Skeletal muscle satellite cell (primary cell): ENCODE results near the gene PTRH2.

Experiments used
- H3K27me3 ChIP-seq: 2 replicates; pipeline ENCODE4 v1.7.0; 2013; ENCODE audit warnings: low read length; ENCODE audit not compliant: control insufficient read depth, insufficient read depth
- H3K36me3 ChIP-seq: 2 replicates; pipeline ENCODE4 v1.7.0; 2013; ENCODE audit warnings: mild to moderate bottlenecking, control low read depth, low read length; ENCODE audit not compliant: insufficient read depth
- H3K4me1 ChIP-seq: 2 replicates; pipeline ENCODE4 v1.7.0; 2013; ENCODE audit warnings: low read length; ENCODE audit not compliant: control insufficient read depth, insufficient read depth
- H3K4me2 ChIP-seq: 2 replicates; pipeline ENCODE4 v1.7.0; 2013; ENCODE audit warnings: mild to moderate bottlenecking, low read length
- H3K4me3 ChIP-seq: 2 replicates; pipeline ENCODE4 v1.7.0; 2013; ENCODE audit warnings: low read length
- H3K9ac ChIP-seq: 2 replicates; pipeline ENCODE4 v1.7.0; 2013; ENCODE audit warnings: mild to moderate bottlenecking, low read depth, low read length, moderate library complexity
- H3K9me3 ChIP-seq: replicated peaks from 2 replicates; pipeline ENCODE4 v1.7.0; 2013; ENCODE audit warnings: mild to moderate bottlenecking, control low read depth, low read length

PTRH2 gene

DNA sequence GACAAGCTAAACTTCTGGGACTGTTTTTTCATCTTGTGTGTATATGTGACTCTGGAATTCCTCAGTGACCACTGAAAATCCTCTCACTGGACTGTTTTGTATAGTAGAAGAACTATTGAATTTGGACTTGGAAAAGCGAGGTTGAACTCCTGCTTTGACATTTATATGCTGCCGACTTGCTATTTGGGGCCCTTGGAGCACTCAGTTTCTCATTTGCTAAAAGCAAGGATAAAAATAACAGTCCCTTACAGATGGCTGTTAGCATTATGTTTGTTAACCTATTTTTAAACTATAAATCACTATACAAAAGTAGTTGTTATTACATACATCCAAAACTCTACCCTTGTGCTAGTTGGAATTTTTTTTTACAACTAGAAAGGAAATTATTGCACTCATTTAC lies 9.2 kb upstream of the PTRH2 start:
- Histone ChIP-seq H3K4me1 (no peaks in the 10 kb centered on the region), H3K9me3 (no peaks in the 10 kb centered on the region), H3K36me3 (no peaks in the 10 kb centered on the region), H3K4me2 (no peak overlapping the region), H3K4me3 (no peak overlapping the region), H3K9ac (no peak overlapping the region), H3K27me3 (no peaks in the 10 kb centered on the region)

DNA sequence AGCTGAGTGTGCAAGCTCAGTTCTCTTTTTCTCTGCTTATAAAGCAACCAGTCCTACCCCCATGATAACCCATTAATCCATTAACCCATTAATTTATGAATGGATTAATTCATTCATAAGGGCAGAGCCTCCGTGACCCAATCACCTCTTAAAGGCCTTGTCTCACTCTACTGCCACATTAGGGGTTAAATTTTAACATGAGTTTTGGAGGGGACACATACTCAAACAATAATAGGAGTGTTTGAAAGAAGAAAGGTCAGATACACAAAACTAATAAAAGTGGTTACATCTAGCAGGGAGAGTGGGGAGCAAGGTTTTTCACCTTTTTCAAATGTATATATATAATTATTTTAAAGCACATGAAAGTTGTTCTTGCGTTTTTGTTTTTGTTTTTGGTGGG lies 7.0 kb upstream of the PTRH2 start:
- no peaks in the 10 kb centered on the region for H3K4me1 ChIP-seq
- H3K9ac ChIP-seq = no peak overlapping the region
- no peaks in the 10 kb centered on the region for H3K27me3 ChIP-seq
- H3K4me3 ChIP-seq = no peak overlapping the region
- H3K9me3 ChIP-seq = no peaks in the 10 kb centered on the region
- no peaks in the 10 kb centered on the region for H3K36me3 ChIP-seq
- no peak overlapping the region for H3K4me2 ChIP-seq

DNA sequence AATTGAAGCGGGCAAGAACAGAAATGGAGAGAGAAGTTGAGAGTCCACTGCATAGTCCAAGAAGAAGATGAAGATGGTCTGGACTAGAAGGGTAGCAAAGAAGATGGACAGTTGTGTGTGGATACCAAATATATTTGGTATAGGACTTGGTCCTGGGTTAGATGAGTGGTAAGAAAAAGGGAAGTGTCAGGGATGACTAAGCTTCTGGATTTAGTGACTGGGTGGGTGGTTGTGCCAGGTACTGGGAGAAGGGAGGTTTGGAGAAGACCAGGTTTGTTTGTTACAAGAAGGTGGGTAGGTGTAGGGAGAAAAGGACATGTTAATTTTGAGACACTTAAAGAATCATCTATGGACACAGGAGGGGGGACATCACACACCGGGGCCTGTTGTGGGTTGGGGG lies 5.6 kb upstream of the PTRH2 start:
- no peak overlapping the region for H3K4me2 ChIP-seq
- no peaks in the 10 kb centered on the region for H3K36me3 ChIP-seq
- no peaks in the 10 kb centered on the region for H3K4me1 ChIP-seq
- H3K4me3 ChIP-seq = no peak overlapping the region
- H3K9ac ChIP-seq = no peak overlapping the region
- no peaks in the 10 kb centered on the region for H3K9me3 ChIP-seq
- no peaks in the 10 kb centered on the region for H3K27me3 ChIP-seq

DNA sequence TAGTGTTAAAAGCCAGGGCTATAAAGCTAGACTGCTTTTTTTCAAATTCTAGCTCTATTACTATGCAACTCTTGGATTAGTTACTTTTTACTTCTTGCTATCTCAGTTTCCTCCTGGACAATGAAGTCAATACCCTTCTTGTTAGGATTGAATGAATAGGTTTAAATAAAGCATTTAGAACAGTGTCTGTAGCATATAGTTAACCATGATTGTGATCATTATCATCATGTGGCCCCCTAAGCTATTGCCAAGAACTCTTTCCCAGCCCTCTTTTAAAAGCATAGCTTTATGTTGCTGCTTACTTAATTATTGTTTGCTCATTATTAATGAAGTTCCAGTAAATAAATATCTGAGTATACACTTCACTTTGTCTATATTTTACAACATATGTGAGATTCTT lies 4.7 kb upstream of the PTRH2 start:
- Histone ChIP-seq H3K4me3 (no peak overlapping the region), H3K36me3 (no peaks in the 10 kb centered on the region), H3K4me2 (no peak overlapping the region), H3K4me1 (no peaks in the 10 kb centered on the region), H3K9me3 (no peaks in the 10 kb centered on the region), H3K27me3 (no peaks in the 10 kb centered on the region), H3K9ac (no peak overlapping the region)

DNA sequence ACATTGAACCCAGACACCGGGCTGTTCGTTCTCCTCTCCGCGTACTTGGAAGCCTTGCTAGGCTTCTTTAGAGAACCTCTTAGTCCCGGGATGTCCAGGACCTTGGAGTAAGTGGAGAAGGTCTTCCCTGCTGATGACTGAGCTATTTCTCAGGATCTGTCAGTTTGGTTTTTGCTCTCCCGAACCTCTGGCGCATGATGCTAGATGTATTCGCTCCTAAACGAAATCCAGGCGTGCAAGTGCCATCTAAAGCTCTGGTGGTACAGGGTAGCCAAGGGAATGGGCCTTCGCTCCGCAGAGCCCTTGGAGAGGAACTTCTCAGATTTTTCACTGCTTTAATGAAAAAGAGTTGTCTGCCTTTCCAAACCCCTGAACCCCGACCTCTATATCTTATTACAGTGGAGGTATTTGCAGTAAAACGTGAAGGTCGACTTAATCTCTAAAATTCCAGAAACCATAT lies 771 bp upstream of the PTRH2 start:
- peak overlapping the region; percentile 89 for H3K4me2 ChIP-seq
- H3K4me3 ChIP-seq = peak overlapping the region; percentile 82
- peak overlapping the region; percentile 95 for H3K9ac ChIP-seq
- no peaks in the 10 kb centered on the region for H3K27me3 ChIP-seq
- H3K36me3 ChIP-seq = no peaks in the 10 kb centered on the region
- no peaks in the 10 kb centered on the region for H3K9me3 ChIP-seq
- peaks cover 7% of the 10 kb centered on the region for H3K4me1 ChIP-seq

DNA sequence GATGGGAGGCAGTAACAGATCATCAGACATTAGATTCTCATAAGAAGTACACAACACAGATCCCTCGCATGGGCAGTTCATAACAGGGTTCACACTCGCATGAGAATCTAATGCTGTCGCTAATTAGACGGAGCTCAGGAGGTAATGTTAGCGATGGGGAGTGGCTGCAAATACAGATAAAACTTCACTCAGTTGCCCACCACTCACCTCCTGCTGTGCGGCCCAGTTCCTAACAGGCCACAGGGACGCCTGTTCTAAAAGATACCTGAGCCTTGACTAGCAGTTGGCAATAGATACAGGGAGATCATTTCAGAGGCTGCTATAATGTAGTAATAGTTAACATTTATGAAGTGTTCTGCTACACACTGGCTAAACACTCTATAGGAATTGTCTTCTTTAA lies 4.9 kb downstream of the PTRH2 start:
- H3K9me3 ChIP-seq = no peaks in the 10 kb centered on the region
- no peak overlapping the region for H3K4me3 ChIP-seq
- H3K4me1 ChIP-seq = peaks cover 7% of the 10 kb centered on the region
- H3K9ac ChIP-seq = no peak overlapping the region
- no peak overlapping the region for H3K4me2 ChIP-seq
- H3K27me3 ChIP-seq = no peaks in the 10 kb centered on the region
- peaks cover 39% of the 10 kb centered on the region for H3K36me3 ChIP-seq

DNA sequence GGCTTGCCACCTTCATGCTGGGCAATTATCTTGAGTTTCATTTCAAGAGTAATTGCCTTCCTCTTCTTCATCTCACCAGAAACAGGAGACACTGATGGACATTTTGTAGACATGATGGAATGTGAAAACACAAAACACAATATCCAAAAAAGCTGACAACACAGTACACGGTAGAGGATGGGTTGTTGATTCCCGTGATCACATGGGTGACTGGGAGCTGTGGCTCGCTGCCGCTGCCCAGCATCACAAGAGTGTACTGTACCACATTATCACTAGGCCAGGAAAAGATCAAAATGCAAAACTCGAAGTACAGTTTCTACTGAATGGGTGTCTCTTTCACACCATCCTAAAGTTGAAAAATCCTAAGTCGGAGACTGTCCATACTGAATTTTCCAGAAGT lies 7.4 kb downstream of the PTRH2 start:
- H3K9ac ChIP-seq = no peak overlapping the region
- H3K36me3 ChIP-seq = peaks cover 63% of the 10 kb centered on the region
- no peaks in the 10 kb centered on the region for H3K27me3 ChIP-seq
- no peaks in the 10 kb centered on the region for H3K9me3 ChIP-seq
- H3K4me1 ChIP-seq = no peaks in the 10 kb centered on the region
- no peak overlapping the region for H3K4me3 ChIP-seq
- no peak overlapping the region for H3K4me2 ChIP-seq

DNA sequence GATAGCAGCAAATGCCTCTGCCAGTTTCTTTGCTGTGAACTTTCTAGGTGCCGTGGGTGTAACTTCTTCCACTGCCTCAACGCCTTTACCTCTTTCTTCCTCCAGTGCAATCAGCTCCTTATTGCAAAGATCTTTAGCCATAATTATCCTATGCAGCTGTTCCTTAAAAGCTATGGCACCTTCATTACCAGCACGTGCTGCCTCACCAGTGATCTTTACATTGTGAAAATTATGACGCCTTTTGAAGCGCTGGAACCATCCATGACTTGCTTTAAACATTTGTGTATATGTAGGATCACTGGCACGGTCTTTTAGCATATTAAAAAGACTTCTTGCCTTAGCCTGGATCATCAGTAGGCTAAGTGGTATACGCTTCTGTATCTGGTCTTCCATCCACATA lies 8.0 kb downstream of the PTRH2 start:
- Histone ChIP-seq H3K4me2 (no peak overlapping the region), H3K36me3 (peaks cover 69% of the 10 kb centered on the region), H3K4me3 (no peak overlapping the region), H3K9me3 (no peaks in the 10 kb centered on the region), H3K27me3 (no peaks in the 10 kb centered on the region), H3K4me1 (no peaks in the 10 kb centered on the region), H3K9ac (no peak overlapping the region)

DNA sequence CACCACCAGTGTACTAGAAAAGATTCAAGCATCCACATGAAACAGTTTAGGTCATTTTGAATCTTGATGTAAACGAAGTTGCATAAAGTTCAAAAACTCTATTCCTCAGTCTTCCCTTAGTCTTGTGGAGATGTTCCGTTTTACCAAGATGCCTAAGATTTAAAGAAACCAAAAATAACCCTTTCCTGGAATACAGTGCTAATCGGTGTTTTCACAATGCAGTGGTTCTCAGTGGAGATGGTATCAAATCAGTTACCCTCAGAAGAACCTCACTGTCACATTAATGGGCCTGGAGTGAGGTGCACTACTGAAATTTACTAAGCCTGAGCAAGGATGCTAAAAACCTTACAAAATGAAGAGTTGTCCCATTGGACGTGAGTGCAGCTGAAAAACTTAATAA lies 9.1 kb downstream of the PTRH2 start:
- no peak overlapping the region for H3K4me2 ChIP-seq
- no peaks in the 10 kb centered on the region for H3K27me3 ChIP-seq
- H3K4me1 ChIP-seq = no peaks in the 10 kb centered on the region
- H3K9ac ChIP-seq = no peak overlapping the region
- peaks cover 80% of the 10 kb centered on the region for H3K36me3 ChIP-seq
- H3K4me3 ChIP-seq = no peak overlapping the region
- no peaks in the 10 kb centered on the region for H3K9me3 ChIP-seq

DNA sequence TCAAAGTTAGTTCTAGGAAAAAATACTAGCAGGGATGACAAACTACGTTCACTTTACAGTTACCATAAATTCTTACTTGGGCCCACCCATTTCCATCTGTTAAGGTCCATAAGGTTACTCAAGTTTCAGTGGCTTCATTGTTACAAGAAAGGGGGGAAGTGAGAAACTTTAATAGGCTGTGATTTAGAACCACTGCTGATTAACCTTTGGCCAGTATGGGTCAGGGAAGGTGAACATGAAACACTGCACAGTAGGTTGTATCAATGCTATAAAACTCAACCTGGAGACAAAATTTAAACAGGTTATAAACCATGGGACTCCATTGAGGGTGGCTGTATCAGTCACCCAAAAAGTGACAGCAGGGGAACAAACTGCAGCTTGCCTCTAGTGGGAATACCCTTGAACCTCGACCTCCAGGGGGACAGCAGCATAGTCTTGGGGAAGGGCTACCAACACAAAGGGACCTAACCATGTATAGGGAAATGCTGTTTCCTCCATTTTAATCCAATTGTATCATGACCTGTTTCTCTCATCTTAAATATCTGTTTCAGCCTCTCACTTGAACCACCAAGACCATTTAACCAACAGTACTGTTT lies 10.4 kb downstream of the PTRH2 start:
- H3K9ac ChIP-seq = no peak overlapping the region
- H3K4me3 ChIP-seq = no peak overlapping the region
- H3K9me3 ChIP-seq = no peaks in the 10 kb centered on the region
- H3K4me1 ChIP-seq = no peaks in the 10 kb centered on the region
- H3K27me3 ChIP-seq = no peaks in the 10 kb centered on the region
- no peak overlapping the region for H3K4me2 ChIP-seq
- peaks cover 81% of the 10 kb centered on the region for H3K36me3 ChIP-seq

DNA sequence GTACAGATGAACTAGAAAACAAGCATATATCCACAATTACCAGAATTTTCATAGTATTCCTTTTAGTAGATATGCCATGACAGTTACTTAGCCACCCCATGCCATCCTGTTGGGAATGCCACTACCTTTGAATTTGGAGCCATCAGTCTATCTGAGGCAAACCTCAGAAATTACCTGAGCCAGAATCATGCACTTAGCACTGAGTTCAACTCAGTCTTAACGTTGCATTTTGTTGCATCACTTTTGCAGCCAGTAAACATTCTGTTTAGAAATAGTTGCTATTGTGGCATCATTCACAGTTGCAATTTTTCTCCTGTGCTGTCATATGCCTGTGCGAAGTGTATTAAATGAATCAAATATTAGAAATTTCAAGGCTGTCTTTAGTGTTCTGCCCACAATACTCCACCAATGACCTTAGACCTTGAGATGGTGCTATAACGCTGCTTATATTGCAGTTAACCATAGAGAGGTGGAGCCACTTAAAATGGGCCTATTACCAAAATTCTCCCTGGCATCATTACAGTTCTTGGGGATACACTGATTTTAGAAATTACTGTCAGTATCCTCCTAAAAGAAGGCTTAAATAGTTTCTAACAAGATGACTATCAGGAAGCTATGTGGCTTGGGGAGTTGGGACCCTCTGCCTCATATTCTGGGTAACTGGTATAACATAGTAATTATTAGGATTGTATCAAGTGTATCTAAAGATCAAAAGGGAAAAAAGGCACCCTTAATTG lies 11.1 kb downstream of the PTRH2 start:
- Histone ChIP-seq H3K9me3 (no peaks in the 10 kb centered on the region), H3K4me3 (no peak overlapping the region), H3K27me3 (no peaks in the 10 kb centered on the region), H3K4me1 (no peaks in the 10 kb centered on the region), H3K4me2 (no peak overlapping the region), H3K9ac (no peak overlapping the region), H3K36me3 (peaks cover 81% of the 10 kb centered on the region)

DNA sequence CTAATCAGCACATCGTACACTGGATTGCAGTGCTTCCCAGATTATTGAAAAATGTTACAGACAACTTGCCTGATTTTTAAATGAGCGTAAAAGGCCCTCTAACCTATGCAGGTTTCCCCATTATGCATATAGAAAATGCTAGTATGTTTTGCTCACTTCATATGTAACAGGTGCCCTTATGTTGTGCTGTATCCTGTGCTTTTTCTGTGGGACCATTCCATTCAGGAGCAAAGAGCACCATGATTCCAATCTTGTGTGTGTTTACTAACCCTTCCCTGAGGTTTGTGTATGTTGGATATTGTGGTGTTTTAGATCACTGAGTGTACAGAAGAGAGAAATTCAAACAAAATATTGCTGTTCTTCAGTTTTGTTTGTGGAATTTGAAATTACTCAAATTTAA lies 12.9 kb downstream of the PTRH2 start:
- no peak overlapping the region for H3K4me2 ChIP-seq
- H3K27me3 ChIP-seq = no peaks in the 10 kb centered on the region
- H3K9ac ChIP-seq = no peak overlapping the region
- no peaks in the 10 kb centered on the region for H3K4me1 ChIP-seq
- no peaks in the 10 kb centered on the region for H3K9me3 ChIP-seq
- peaks cover 82% of the 10 kb centered on the region for H3K36me3 ChIP-seq
- no peak overlapping the region for H3K4me3 ChIP-seq
